ENCODE results near the gene WDR4. TPM values are rescaled to one million over a fixed set of nuclear protein-coding genes. Genes with fewer than 3 reads are reported as not detected.

WDR4 gene
- total RNA-seq, 1 donor from 2014 or later: 6.0 TPM

DNA sequence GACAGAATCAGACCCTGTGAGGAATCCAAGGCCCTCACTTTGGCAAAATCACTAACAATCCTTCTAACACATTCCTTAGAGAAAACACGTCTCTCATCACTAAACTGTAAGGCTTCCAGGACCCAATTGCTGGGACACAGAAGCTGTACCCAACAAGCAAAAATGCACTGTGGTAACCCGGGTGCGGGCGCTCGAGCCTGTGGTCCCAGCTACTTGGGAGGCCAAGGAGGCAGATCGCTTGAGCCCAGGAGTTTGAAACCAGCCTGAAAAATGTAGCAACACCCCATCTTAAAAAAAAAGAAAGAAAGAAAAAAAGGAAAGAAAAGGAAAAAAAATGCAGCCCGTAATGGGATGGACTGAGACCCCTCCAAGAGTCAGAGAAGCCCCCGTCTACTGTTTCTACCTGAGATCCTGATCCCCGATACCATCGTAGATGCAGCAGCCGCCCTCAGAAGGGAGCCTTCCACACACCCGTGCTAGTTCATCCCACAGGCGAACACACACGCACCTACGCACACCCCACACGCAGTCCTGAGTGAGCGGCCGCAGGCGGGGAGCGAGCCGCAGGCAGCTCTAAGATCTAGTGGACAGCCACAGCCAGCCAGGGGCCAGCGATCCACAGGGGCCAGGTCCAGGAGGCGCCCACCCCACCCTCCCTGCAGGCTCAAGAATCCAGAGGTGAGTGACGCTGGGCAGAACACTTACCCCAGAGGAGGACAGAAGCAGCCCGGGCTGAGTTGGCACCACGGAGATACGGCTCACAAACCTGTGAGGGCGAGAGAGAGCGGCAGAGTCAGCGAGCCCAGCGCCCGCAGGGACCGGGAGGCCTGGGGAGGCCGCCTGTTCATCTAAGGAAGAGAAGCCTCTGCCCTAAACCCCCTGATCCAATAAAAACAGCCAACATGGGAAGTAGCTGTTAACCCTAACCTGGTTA, 20.1 kb downstream of the WDR4 start:
- peaks cover 15% of the 10 kb centered on the region for H3K4me1 ChIP-seq
- H3K4me3 ChIP-seq: no peak overlapping the region
- H3K9me3 ChIP-seq (replicated peaks): no peaks in the 10 kb centered on the region
- H3K36me3 ChIP-seq: peaks cover 70% of the 10 kb centered on the region
- no peaks in the 10 kb centered on the region for H3K27me3 ChIP-seq (ENCODE audit: low read depth)
- intact Hi-C loops (cut with micrococcal nuclease): no loop called here
- no peak for DNase-seq
- no peak overlapping the region for H3K27ac ChIP-seq (replicated peaks)
- no peak for TF ChIP-seq CTCF (IDR thresholded peaks at IDR 0.05; ENCODE audit: borderline replicate concordance)

DNA sequence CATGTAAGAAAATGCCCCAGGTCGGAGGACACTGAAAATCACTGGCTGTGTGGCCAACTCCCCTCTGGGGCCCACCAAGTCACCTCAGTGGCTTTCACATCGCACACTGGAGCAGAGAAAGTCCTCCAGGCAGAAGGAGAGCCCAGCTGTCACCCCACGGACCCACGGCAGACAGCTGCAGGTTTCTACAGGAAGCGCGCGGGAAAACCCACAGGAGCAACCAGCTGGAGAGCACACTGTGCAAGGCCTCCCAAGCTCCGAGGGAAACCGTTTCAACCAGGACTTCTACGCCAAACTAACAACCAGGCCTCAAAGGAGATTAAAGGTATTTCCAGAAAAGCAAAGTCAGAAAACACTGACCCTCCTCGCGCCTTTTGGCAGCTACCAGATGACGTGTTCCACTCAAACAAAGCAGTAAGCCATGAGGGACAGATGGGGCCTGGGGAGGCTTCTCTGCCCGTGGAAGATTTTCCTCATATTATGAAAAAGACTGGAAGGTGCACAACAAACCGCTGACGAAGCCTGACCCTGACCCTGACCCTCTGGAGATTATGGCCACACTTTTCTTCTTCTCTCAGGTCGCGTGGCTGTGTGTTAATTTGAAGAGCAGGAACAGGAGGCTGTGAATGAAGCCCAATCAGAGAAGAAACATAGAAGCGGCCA, 21.0 kb downstream of the WDR4 start:
- TF ChIP-seq CTCF (IDR thresholded peaks at IDR 0.05; ENCODE audit: borderline replicate concordance): no peak

DNA sequence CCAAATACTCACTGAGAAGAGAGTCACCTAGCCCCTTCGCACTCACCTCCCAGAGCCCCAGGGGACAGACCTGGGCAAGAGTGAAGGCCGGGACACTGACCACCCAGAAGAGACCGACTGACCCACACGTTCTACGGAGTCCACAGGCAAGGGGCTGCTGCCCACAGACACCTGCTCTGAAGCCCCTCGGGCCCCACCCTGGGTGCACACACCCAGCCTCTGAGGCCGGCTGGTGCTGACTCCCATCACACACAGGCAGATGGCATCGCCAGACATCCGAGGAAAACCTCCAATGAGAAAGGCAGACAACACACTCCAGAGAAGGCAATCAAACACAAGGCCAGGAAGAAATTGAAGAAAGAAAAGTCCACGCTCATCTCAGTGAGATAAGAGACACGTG, 22.1 kb downstream of the WDR4 start:
- DNase-seq: no peak
- no peak for TF ChIP-seq CTCF (IDR thresholded peaks at IDR 0.05; ENCODE audit: borderline replicate concordance)
- intact Hi-C loops (cut with micrococcal nuclease): no loop called here
- Histone ChIP-seq H3K36me3 (peaks cover 81% of the 10 kb centered on the region), H3K4me3 (no peak overlapping the region), H3K9me3 (replicated peaks) (no peaks in the 10 kb centered on the region), H3K27me3 (ENCODE audit: low read depth) (no peaks in the 10 kb centered on the region), H3K27ac (replicated peaks) (no peak overlapping the region), H3K4me1 (peaks cover 10% of the 10 kb centered on the region)

More for the DNA sequence above, 21.0 kb downstream of the WDR4 start:
- intact Hi-C loops (cut with micrococcal nuclease): no loop called here
- peaks cover 15% of the 10 kb centered on the region for H3K4me1 ChIP-seq
- peaks cover 79% of the 10 kb centered on the region for H3K36me3 ChIP-seq
- no peak for DNase-seq
- no peak overlapping the region for H3K4me3 ChIP-seq
- H3K27ac ChIP-seq (replicated peaks): no peak overlapping the region
- no peaks in the 10 kb centered on the region for H3K9me3 ChIP-seq (replicated peaks)
- H3K27me3 ChIP-seq (ENCODE audit: low read depth): no peaks in the 10 kb centered on the region

GRCh38 chr21:42855937-42856335, 23.4 kb downstream of the WDR4 start:
- Histone ChIP-seq H3K4me3 (no peak overlapping the region), H3K27me3 (ENCODE audit: low read depth) (no peaks in the 10 kb centered on the region), H3K4me1 (no peaks in the 10 kb centered on the region), H3K27ac (replicated peaks) (no peak overlapping the region), H3K36me3 (peaks cover 83% of the 10 kb centered on the region), H3K9me3 (replicated peaks) (no peaks in the 10 kb centered on the region)
- intact Hi-C loops (cut with micrococcal nuclease): no loop called here
- no peak for TF ChIP-seq CTCF (IDR thresholded peaks at IDR 0.05; ENCODE audit: borderline replicate concordance)
- DNase-seq: no peak

- no peaks in the 10 kb centered on the region for H3K27me3 ChIP-seq (ENCODE audit: low read depth)
- no peaks in the 10 kb centered on the region for H3K4me1 ChIP-seq
- intact Hi-C loops (cut with micrococcal nuclease): no loop called here
- DNase-seq: no peak
- TF ChIP-seq CTCF (IDR thresholded peaks at IDR 0.05; ENCODE audit: borderline replicate concordance): no peak
- peaks cover 85% of the 10 kb centered on the region for H3K36me3 ChIP-seq
- H3K9me3 ChIP-seq (replicated peaks): no peaks in the 10 kb centered on the region
- H3K27ac ChIP-seq (replicated peaks): no peak overlapping the region
- H3K4me3 ChIP-seq: no peak overlapping the region
These were observed 24.0 kb downstream of the WDR4 start for GRCh38 chr21:42855171-42855936.

Measured in left ventricle myocardium inferior (tissue), 1 donor.